HepG2 (cell line): ENCODE results near the gene RUVBL1. TPM values are rescaled to one million over a fixed set of nuclear protein-coding genes. Genes with fewer than 3 reads are reported as not detected.
A peak's percentile ranks its signal among the peaks of the same experiment; 100 is the strongest.

Source experiments
- EHMT2 ChIP-seq: fragments of 200-600 bp; sonication (generic); IDR thresholded peaks from 2 replicates; pipeline ENCODE4 v1.7.0; 2017; ENCODE audit warnings: antibody characterized with exemption, low read depth, low read length, borderline replicate concordance
- FOXA3 ChIP-seq: IDR thresholded peaks from 2 replicates; pipeline ENCODE4 v1.6.1; 2016; ENCODE audit warnings: missing genetic modification reagents, missing compliant biosample characterization
- IRX3 ChIP-seq: sonication (generic); formaldehyde crosslinking; IDR thresholded peaks from 2 replicates; pipeline ENCODE4 v1.8.1; 2023; ENCODE audit warnings: mild to moderate bottlenecking, low read depth, missing genetic modification reagents, borderline replicate concordance
- KLF11 ChIP-seq: IDR thresholded peaks from 2 replicates; pipeline ENCODE4 v1.6.1; 2016; ENCODE audit warnings: missing compliant biosample characterization
- MAFF ChIP-seq: IDR thresholded peaks from 2 replicates; pipeline ENCODE4 v1.6.1; 2011; ENCODE audit warnings: low read depth, low read length, improper control_type of control experiment
- NCOA2 ChIP-seq: sonication (generic); formaldehyde crosslinking; IDR thresholded peaks from 2 replicates; pipeline ENCODE4 v1.8.0; 2022; ENCODE audit warnings: inconsistent platforms
- NFKBIZ ChIP-seq: IDR thresholded peaks from 2 replicates; pipeline ENCODE4 v1.6.1; 2018; ENCODE audit warnings: missing genetic modification reagents, missing compliant biosample characterization
- NR3C1 ChIP-seq: sonication (generic); formaldehyde crosslinking; IDR thresholded peaks from 2 replicates; pipeline ENCODE4 v1.4.0; 2020; ENCODE audit warnings: missing genetic modification reagents
- SAFB2 ChIP-seq: sonication (generic); formaldehyde crosslinking; IDR thresholded peaks from 2 replicates; pipeline ENCODE4 v1.5.1; 2020; ENCODE audit warnings: missing genetic modification reagents, low read depth, mild to moderate bottlenecking, borderline replicate concordance
- ZBTB42 ChIP-seq: sonication (generic); formaldehyde crosslinking; IDR thresholded peaks from 2 replicates; pipeline ENCODE4 v1.5.0; 2020; ENCODE audit warnings: mild to moderate bottlenecking, missing genetic modification reagents
- ZIK1 ChIP-seq: sonication (generic); formaldehyde crosslinking; IDR thresholded peaks from 2 replicates; pipeline ENCODE4 v1.5.0; 2020; ENCODE audit warnings: mild to moderate bottlenecking, low read depth, missing genetic modification reagents, borderline replicate concordance
- ZMAT3 ChIP-seq: sonication (generic); formaldehyde crosslinking; conservative IDR thresholded peaks from 2 replicates; pipeline ENCODE4 v1.7.0; 2021; ENCODE audit warnings: missing genetic modification reagents
- ZNF282 ChIP-seq: fragments of 450-650 bp; IDR thresholded peaks from 2 replicates; pipeline ENCODE4 v1.6.1; 2018; ENCODE audit not compliant: partially characterized antibody
- ZNF530 ChIP-seq: sonication (generic); formaldehyde crosslinking; IDR thresholded peaks from 2 replicates; pipeline ENCODE4 v1.5.0; 2020; ENCODE audit warnings: low read depth, mild to moderate bottlenecking, missing genetic modification reagents
- ZNF670 ChIP-seq: sonication (generic); formaldehyde crosslinking; IDR thresholded peaks from 2 replicates; pipeline ENCODE4 v1.8.0; 2022; ENCODE audit warnings: mild to moderate bottlenecking, missing genetic modification reagents, borderline replicate concordance
- ZNF773 ChIP-seq: sonication (generic); formaldehyde crosslinking; IDR thresholded peaks from 2 replicates; pipeline ENCODE4 v1.4.0; 2020; ENCODE audit warnings: missing genetic modification reagents, borderline replicate concordance
- ZNF777 ChIP-seq: sonication (generic); formaldehyde crosslinking; IDR thresholded peaks from 2 replicates; pipeline ENCODE4 v1.4.0; 2020; ENCODE audit warnings: missing genetic modification reagents
- ZNF788 ChIP-seq: sonication (generic); formaldehyde crosslinking; IDR thresholded peaks from 2 replicates; pipeline ENCODE4 v1.5.0; 2020; ENCODE audit warnings: mild to moderate bottlenecking, missing genetic modification reagents, borderline replicate concordance
- polyA plus RNA-seq, 8 experiments: library from polyadenylated mRNA; depleted of rRNA in 3 of 8; stranded (reverse) in 7 of 8; unstranded in 1 of 8; fragments of >200 nt; fragmentation: Illumina TruSeq in 4 of 8; extraction: Trizol in 4 of 8; gene quantifications; 2 replicates each; pipeline versions ENCODE4 v1.2.1 to v1.2.3, GENCODE V29; 2011 to 2016; ENCODE audit warnings: low read depth in 4 of 8, missing spikeins in 1 of 8, mixed read lengths in 1 of 8; ENCODE audit not compliant: insufficient read depth in 1 of 8
- total RNA-seq, 5 experiments: library from RNA; depleted of rRNA; stranded (reverse); fragments of >200 nt; fragmentation: Illumina TruSeq; extraction: Trizol; gene quantifications; 2 replicates each; pipeline ENCODE4 v1.2.3, GENCODE V29; 2016; ENCODE audit warnings: low read depth in 1 of 5
- TF ChIP-seq, protein P1 (sequence below): sonication (generic); formaldehyde crosslinking; IDR thresholded peaks from 2 replicates; pipeline ENCODE4 v1.5.0; 2020; ENCODE audit warnings: missing genetic modification reagents
- TF ChIP-seq, protein P2 (sequence below): sonication (generic); formaldehyde crosslinking; IDR thresholded peaks from 2 replicates; pipeline ENCODE4 v1.4.0; 2020; ENCODE audit warnings: missing genetic modification reagents
- TF ChIP-seq, protein P3 (sequence below): sonication (generic); formaldehyde crosslinking; IDR thresholded peaks from 2 replicates; pipeline ENCODE4 v1.4.0; 2020; ENCODE audit warnings: mild to moderate bottlenecking, missing genetic modification reagents
- TF ChIP-seq, protein P4 (sequence below): sonication (generic); formaldehyde crosslinking; IDR thresholded peaks from 2 replicates; pipeline ENCODE4 v1.5.0; 2020; ENCODE audit warnings: missing genetic modification reagents

Gene RUVBL1
- total and polyA plus RNA-seq, 2 of the 13 experiments (the other 11 are each of a cell fraction or from before 2014, with no cell fraction given) = 32.7 to 86.3 TPM

DNA sequence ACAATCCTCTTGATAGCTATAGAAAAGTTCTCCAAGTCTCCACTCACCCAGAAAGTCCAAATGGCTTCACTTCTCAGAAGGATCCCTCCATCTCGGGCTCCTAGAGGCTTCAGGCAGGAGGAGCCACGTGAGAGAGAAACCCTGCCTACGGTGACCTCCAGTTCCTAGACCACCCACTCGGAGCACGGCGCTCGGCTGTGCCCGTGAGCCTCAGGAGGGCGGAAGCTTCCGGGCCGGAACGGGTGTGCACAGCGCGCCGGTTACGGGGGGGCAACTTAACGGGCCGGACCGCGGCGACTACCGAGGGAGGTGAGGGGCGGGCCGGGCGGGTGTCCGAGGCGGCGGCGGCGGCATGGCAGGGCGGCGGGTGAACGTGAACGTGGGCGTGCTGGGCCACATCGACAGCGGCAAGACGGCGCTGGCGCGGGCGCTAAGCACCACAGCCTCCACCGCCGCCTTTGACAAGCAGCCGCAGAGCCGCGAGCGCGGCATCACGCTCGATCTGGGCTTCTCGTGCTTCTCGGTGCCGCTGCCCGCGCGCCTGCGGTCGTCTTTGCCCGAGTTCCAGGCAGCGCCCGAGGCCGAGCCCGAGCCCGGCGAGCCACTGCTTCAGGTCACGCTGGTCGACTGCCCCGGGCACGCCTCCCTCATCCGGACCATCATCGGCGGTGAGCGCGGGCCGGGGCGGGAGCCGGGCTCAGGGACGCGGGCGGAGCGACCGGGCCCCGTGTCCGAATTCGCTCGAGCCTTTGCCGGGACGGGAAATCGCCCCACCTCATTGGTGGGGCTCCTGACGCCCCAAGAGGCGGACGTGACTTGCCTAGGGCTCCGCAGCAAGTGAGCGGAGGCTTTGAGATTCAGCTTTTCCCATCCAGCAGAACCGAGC is 29.8 kb upstream of the RUVBL1 start, which contains the start of gene EEFSEC (continued):
- TF ChIP-seq, protein P1, sequence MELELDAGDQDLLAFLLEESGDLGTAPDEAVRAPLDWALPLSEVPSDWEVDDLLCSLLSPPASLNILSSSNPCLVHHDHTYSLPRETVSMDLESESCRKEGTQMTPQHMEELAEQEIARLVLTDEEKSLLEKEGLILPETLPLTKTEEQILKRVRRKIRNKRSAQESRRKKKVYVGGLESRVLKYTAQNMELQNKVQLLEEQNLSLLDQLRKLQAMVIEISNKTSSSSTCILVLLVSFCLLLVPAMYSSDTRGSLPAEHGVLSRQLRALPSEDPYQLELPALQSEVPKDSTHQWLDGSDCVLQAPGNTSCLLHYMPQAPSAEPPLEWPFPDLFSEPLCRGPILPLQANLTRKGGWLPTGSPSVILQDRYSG = 0 out of 2 replicates have a peak, but pooled peaks have one; percentile 20
- TF ChIP-seq NFKBIZ (CRISPR knock-in tag) (peak; percentile 73; the same call in 1 of the 2 replicates), ZNF282 (no peak), KLF11 (CRISPR knock-in tag) (no peak), ZNF670 (CRISPR knock-in tag) (peak; percentile 62; the same call in 1 of the 2 replicates), IRX3 (CRISPR knock-in tag) (peak; percentile 78; the same call in 1 of the 2 replicates), ZNF777 (CRISPR knock-in tag) (peak; percentile 40; the same call in 1 of the 2 replicates), NR3C1 (no peak), EHMT2 (no peak), NCOA2 (CRISPR knock-in tag) (peak; percentile 66; the same call in 1 of the 2 replicates), ZMAT3 (CRISPR knock-in tag) (peak; percentile 92), ZNF773 (CRISPR knock-in tag) (no peak), ZIK1 (peak; percentile 93; the same call in 1 of the 2 replicates), MAFF (no peak), ZNF788 (CRISPR knock-in tag) (peak; percentile 95), ZBTB42 (CRISPR knock-in tag) (peak; percentile 81; the same call in 1 of the 2 replicates), ZNF530 (CRISPR knock-in tag) (no peak), FOXA3 (peak; percentile 40), SAFB2 (CRISPR knock-in tag) (no peak; the same call in 1 of the 2 replicates)
- TF ChIP-seq, protein P2, sequence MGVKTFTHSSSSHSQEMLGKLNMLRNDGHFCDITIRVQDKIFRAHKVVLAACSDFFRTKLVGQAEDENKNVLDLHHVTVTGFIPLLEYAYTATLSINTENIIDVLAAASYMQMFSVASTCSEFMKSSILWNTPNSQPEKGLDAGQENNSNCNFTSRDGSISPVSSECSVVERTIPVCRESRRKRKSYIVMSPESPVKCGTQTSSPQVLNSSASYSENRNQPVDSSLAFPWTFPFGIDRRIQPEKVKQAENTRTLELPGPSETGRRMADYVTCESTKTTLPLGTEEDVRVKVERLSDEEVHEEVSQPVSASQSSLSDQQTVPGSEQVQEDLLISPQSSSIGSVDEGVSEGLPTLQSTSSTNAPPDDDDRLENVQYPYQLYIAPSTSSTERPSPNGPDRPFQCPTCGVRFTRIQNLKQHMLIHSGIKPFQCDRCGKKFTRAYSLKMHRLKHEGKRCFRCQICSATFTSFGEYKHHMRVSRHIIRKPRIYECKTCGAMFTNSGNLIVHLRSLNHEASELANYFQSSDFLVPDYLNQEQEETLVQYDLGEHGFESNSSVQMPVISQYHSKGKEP (CRISPR knock-in tag) = peak; percentile 74; the same call in 1 of the 2 replicates
- TF ChIP-seq, protein P3, sequence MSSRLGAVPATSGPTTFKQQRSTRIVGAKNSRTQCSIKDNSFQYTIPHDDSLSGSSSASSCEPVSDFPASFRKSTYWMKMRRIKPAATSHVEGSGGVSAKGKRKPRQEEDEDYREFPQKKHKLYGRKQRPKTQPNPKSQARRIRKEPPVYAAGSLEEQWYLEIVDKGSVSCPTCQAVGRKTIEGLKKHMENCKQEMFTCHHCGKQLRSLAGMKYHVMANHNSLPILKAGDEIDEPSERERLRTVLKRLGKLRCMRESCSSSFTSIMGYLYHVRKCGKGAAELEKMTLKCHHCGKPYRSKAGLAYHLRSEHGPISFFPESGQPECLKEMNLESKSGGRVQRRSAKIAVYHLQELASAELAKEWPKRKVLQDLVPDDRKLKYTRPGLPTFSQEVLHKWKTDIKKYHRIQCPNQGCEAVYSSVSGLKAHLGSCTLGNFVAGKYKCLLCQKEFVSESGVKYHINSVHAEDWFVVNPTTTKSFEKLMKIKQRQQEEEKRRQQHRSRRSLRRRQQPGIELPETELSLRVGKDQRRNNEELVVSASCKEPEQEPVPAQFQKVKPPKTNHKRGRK (CRISPR knock-in tag) = no peak
- TF ChIP-seq, protein P4, sequence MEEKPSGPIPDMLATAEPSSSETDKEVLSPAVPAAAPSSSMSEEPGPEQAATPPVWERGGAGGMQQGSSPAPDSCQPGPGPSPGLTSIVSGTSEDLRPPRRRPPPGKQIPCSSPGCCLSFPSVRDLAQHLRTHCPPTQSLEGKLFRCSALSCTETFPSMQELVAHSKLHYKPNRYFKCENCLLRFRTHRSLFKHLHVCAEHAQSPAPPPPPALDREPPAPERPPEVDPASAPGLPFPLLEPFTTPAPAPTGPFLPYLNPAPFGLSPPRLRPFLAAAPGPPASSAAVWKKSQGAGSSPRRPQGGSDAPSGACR (CRISPR knock-in tag) = peak; percentile 92
